NCI-H187 treated with DMSO at 0.1 percent for 48 hours (cell line): ENCODE measurements around the gene ADAMTSL4.
"Not testable (repeated sequence)": the region's sequence is repeated elsewhere in the genome, so short reads cannot be mapped to it uniquely, and the experiment has no call there.

ENCODE experiments used
- DNase-seq: peaks from one replicate; lab custom pipeline; 2025; lab: John Stamatoyannopoulos, UW

The ADAMTSL4 gene

GRCh38 chr1:150555198-150555970, 6.2 kb downstream of the ADAMTSL4 start:
- DNase-seq: no peak

GRCh38 chr1:150555971-150556865, 7.0 kb downstream of the ADAMTSL4 start:
- no peak for DNase-seq

GRCh38 chr1:150557065-150557600, 7.9 kb downstream of the ADAMTSL4 start:
- DNase-seq: no peak

GRCh38 chr1:150557813-150558212, 8.6 kb downstream of the ADAMTSL4 start:
- DNase-seq: no peak

GRCh38 chr1:150558303-150558704, 9.1 kb downstream of the ADAMTSL4 start:
- DNase-seq: no peak

- no peak for DNase-seq
These were observed 9.8 kb downstream of the ADAMTSL4 start for GRCh38 chr1:150558761-150559655.

GRCh38 chr1:150559656-150560010, 10.4 kb downstream of the ADAMTSL4 start:
- no peak for DNase-seq

GRCh38 chr1:150560011-150560438, 10.8 kb downstream of the ADAMTSL4 start:
- peak; percentile 35 for DNase-seq

GRCh38 chr1:150560576-150561253, 11.5 kb downstream of the ADAMTSL4 start:
- peak; percentile 50 for DNase-seq

GRCh38 chr1:150561254-150561973, 12.2 kb downstream of the ADAMTSL4 start:
- DNase-seq: no peak

GRCh38 chr1:150561974-150562445, 12.8 kb downstream of the ADAMTSL4 start:
- no peak for DNase-seq

GRCh38 chr1:150562446-150563339, 13.5 kb downstream of the ADAMTSL4 start:
- no peak for DNase-seq

- no peak for DNase-seq
These were observed 14.3 kb downstream of the ADAMTSL4 start for GRCh38 chr1:150563340-150564038.

- DNase-seq: no peak
These were observed 15.1 kb downstream of the ADAMTSL4 start for GRCh38 chr1:150564051-150564991.

- not testable (repeated sequence) for DNase-seq
These were observed 16.2 kb downstream of the ADAMTSL4 start for GRCh38 chr1:150565240-150565991.

- DNase-seq: no peak
These were observed 17.6 kb downstream of the ADAMTSL4 start for GRCh38 chr1:150566589-150567340.
